Stimulated activated CD8-positive, alpha-beta memory T cell treated with anti-CD3 and anti-CD28 coated beads, Interleukin-7, amount 100 ng/mL, for 4 hours (primary cell): ENCODE results near the gene TRIM13.
A peak's percentile ranks its signal among the peaks of the same experiment; 100 is the strongest.
"Not testable (repeated sequence)": the region's sequence is repeated elsewhere in the genome, so short reads cannot be mapped to it uniquely, and the experiment has no call there.

ENCODE experiments used
- DNase-seq, 2 donors: peaks; one replicate each; pipeline ENCODE4 v3.0.0-alpha.2; 2020; ENCODE audit warnings: low read depth in 2 of 2

Gene TRIM13

GRCh38 chr13:49996951-49997895, at the start of gene TRIM13:
TSS of gene TRIM13 (plus strand) at chr13:49997042. CDS start at chr13:50011941, 14,899 bp downstream.
- peak; percentile 64 to 71 for DNase-seq

DNA sequence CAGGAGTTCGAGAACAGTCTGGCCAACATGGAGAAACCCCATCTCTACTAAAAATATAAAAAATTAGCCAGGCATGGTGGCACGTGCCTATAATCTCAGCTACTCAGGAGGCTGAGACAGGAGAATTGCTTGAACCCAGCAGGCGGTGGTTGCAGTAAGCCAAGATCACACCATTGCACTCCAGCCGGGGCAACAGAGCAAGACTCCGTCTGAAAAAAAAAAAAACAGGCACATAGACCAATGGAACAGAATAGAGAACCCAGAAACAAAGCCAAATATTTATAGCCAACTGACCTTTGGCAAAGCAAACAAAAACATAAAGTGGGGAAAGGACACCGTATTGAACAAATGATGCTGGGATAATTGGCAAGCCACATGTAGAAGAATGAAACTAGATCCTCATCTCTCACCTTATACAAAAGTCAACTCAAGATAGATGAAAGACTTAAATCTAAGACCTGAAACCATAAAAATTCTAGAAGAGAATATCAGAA, 48.0 kb upstream of the TRIM13 start:
- DNase-seq = not testable (repeated sequence)

DNA sequence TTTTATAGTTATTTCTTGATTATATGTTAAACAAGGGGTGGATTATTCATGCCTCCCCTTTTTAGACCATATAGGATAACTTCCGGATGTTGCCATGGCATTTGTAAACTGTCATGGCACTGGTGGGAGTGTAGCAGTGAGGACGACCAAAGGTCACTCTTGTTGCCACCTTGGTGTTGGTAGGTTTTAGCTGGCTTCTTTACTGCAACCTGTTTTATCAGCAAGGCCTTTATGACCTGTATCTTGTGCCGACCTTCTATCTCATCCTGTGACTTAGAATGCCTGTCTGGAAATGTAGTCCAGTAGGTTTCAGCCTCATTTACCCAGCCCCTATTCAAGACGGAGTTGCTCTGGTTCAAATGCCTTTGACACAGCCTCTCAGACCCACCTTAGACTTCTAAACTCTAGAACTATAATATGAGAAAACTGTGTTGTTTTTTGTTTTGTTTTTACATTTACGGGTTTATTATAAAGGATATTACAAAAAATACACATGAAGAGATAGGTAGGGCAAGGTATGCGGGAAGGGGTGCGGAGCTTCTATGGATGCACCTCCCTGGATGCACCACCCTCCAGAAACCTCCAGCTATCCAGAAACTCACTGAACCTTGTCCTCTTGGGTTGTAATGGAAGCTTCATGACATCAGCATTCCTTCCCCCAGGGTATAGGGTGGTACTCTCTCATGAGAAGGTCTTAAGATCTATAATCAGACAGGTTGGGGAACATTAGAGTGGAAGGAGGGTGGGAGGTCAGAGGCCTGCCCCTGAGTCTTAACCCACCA, 44.9 kb upstream of the TRIM13 start:
- no peak for DNase-seq

DNA sequence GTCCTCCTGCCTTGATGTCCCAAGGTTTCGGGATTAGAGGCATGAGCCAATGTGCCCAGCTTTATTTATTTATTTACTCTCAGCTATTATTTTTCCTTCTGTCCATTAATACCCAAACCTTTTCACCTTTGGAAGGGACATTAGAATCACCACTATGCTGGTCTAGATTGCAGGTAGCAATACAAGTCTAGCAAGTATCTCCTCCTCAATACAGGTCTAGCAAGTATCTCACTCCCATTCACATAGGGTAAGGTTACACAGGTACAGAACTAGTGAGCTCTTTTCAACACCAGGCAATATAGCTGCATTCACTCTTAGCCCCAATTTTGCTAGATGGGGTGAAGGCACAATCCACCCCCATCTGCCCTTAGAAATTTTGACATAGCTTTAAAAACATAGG, 43.3 kb upstream of the TRIM13 start:
- no peak for DNase-seq

DNA sequence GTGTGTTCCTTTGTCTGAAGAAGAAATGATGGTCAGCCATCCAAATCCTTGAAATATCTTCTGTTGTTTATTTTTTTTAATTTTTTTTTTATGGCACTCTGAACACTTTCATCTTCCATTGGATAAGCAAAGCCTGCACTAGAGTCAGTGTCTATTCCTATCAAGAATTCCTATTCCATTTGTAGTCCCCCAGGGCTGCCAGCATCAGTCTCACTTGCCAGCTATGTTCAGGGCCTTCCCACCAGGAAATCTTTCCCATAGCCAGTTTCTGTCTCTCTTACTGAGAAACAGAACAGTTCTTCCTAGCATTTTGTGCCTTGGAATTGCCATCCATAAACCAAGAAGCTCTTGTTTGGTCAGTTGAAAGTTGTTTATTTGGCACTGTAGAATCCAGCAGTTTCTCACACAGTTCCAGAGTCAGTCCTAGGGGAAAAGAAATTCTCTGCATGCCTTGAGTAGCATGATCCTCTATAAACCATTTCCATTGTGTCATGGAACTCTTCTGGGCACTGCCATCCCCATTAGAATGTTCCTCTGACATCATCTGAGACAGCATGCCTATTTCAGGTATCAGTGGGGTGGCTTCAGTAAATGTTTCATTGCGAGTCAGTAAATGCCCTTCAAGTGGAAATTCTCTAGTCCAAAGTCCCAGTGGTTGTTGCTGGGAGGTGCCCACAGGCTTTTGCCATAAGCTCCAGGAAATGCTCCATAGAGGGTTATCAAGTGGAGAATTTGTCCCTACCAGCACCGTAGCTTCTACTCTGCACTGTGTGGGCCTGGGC, 42.0 kb upstream of the TRIM13 start:
- DNase-seq = no peak

- DNase-seq = no peak
Measured at GRCh38 chr13:49956131-49956530, 40.7 kb upstream of the TRIM13 start.

DNA sequence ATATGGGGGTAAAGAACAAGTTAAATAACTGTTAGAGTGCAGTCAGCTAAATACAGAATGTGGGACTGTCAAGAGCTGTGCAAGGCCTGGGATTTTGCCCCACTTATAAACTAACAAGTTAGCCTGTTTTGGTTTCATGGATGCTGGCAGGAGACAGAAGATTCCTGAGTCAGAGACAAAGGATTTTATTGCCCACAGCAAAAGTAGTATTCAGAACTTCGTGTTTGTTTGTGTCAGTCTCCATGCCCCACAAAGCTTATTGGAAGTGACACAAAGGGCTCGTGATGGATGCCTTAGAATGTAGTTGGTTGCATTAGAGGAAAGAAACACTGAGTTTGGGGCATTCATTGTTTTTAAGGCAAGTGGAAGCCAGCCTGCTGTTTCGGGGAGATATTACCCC, 38.5 kb upstream of the TRIM13 start:
- DNase-seq = no peak

GRCh38 chr13:49967456-49967855, 29.4 kb upstream of the TRIM13 start:
- DNase-seq = no peak

DNA sequence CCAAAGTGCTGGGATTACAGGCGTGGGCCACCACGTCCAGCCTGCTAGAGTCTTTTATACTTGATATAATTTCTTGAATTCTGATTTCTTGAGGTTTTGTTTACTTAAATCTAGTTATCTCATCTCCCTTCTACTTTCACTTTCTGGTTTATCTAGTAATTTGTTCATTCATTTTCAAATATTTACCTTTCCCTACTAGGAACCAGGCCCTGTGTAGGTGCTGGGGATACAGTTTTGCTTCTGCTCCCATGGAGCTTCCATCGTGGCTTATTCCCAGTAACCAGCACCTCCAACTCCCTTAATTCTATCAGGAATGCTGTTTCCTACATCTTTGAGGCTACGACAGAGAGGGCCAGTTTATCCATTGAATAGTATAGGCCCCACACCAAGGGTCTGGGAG, 24.1 kb upstream of the TRIM13 start:
- no peak for DNase-seq

- DNase-seq = no peak
Measured at GRCh38 chr13:49975826-49976225, 21.0 kb upstream of the TRIM13 start.

DNA sequence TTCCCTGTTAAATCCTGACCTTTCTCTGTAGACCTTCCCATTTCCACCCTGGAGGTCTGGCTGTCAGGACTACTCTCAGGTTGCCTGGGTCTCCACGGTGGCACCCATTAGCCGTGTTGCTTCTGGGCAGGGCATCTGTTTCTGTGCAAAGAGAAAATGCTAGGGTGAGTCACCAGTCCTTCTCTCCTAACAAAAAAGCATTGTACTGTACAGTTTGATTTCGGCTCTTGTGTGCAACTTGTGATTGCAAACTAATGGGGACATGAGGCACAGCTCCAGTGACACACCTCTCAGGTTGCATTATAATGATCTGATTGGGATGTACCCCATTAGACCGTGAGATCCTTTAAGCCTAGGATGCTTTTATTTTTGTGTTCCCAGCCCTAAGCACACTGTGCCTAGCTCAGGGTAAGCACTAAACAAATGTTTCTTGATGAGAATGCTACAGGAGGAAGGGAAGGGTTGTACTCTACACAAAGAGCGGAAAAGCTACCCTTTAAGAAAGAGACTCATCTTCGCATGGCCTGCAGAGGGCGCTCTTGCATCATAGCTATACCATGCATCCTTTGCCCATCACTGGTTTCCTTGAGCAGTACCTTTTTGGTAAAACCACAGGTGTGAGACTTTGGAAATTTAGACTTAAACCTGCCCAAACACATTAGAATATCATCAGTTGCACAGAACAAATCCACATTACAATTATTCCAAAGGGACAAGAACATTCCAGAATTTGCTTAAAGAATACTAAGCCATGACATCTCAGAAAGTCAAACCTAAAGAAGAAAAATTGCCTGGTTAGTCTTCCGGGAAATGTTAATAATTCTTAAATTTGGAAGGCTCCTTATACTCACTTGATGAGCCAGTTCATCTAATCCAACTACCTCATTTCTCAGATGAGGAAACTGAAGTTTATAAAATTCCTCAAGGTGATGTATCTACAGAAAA, 20.3 kb upstream of the TRIM13 start:
- DNase-seq = peak; percentile 55 to 59

GRCh38 chr13:49977992-49978391, 18.9 kb upstream of the TRIM13 start:
- DNase-seq = no peak

DNA sequence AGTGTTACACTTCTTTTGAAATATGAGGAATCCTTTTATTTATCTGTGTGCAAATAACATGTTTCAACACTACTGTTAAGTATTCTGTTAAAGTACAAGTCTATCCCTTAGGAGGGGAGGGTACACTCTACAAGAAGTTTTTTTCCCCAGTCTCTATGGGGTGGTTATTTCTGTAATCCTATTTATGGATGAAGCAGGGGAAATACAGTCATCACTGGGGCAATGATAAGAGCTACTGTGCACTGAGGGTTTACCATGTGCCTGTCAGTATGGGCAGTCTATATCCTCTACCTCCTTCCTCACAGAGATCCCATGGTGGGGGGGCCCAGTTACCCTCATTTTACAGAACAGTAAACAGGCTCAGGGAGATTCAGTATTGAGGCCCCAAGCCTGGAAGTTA, 16.6 kb upstream of the TRIM13 start:
- DNase-seq = no peak

DNA sequence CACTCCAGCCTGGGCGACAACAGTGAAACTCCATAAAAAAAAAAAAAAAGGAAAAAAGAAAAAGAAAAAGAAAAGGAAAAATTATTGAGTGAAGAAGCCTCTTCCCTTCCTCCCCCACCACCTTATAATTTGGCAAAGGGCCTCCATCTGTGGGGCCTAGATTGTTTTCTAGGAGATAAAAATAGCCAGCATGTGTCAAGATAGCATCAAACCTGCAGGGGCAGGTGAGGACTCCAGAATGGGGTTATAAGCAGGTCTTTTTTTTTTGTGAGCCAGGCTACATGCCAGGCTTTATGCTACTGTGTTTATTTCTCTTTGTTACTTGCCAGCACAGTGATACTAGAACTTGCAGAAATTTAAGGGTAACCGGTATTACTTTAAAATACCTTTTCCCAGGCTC, 11.7 kb upstream of the TRIM13 start:
- DNase-seq = no peak

GRCh38 chr13:49986471-49986870, 10.4 kb upstream of the TRIM13 start:
- DNase-seq = no peak

DNA sequence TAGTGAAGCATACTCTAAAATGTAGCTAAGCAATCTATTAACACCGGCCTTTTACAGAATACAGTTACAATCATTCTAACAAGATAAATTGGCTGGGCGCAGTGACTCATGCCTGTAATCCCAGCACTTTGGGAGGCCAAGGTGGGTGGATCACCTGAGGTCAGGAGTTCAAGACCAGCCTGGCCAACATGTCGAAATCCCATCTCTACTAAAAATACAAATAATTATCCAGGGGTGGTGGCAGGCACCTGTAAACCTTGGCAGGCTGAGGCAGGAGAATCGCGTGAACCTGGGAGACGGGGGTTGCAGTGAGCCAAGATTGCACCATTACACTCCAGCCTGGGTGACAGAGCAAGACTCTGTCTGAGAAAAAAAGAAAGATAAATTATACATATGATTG, 6.2 kb upstream of the TRIM13 start:
- not testable (repeated sequence) for DNase-seq

DNA sequence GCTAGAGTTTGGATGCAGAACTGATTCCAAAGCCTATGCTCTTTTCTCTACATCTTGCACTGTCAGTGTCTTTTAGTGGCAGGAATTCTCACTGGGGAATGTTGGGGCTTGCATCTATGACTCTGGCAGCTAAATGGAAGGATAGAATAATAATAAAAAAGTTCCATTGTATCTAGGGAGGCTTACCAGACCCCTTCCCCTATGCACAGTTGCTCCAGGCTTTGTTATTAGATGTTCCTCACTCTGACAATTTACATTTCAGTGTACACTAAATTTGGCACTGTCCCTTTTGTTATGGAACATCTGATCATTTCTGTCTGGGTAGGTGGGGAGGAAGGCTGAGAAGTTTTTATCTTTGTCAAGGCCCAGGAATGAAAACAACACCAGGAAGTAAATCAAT, 3.7 kb upstream of the TRIM13 start:
- DNase-seq = no peak

DNA sequence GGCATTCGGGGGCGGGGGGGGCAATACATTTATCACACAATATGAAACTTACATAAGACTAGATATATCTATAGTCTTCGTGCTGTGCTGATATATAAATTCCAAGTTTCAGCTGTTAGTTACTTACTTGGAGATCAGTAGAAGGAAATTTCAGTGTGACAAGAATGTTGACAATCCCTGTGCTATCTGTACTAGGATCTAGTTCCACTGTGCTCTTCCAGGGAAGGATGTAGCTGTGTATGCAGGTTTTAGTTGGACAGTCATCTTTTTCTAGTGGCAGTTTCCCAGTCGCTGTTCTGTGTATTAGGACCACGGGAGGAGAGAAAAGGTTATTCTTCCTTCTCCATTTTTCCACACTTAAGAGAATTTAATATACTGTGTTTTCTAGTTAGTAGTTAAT, 3.2 kb upstream of the TRIM13 start:
- DNase-seq = no peak

DNA sequence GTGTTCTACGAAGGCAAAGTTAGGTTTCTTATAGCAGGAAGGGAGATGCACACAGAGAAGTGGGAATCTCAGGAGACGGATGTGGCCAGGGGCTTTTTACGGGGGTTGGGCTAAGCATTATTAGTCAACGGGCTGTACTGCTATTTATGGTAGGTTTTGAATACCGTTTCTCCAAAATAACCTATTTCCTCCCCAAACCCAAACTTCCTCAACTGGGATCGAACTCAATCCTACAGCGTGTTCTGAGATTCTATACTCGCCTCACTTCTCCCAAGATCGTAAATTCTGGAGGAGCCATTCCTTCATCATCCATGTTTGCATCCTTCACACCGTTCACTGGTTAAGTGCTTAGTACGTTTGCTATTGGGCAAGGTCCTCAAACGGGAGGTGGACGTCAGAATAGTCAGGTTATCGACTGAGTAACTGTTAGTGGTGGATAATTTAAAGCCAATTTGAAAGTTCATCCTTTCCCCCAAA, 1.2 kb upstream of the TRIM13 start:
- no peak for DNase-seq

DNA sequence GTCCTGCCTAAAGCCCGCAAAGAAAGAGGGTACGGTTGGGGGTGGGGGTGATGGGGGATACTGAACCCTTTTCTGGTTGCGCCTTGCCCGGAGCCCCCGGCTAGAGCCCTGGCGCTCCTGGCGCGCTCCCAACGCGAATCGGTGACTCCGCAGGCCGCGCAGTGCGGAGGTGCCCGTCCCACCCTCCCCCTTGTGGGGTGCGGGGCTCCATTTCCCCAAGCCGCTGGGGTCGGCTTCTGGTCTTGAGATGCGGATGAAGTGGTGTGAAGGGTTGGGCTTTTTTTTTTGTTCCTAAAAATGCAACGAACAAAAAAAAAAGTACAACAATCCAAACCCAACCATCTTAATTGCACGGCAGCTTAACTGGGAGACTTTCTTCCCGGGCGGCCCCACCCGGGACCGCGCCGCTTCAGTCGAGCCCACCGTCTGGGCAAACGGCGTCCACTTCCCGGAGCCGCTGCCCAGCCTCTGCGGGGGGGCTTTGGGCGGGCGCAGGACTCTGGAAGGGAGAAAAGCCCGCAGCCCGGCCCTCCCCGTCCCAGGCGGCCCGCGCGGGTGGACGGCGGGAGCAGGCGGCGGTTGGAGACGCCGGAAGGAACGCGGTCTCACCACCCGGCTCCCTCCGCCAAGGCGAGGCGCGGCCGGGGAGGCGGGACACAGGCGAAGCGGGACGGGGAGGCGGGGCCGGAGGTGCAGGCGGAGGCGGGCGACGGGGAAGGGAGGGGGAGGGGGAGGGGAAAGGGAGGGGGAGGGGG, 504 bp upstream of the TRIM13 start:
- DNase-seq = peak; percentile 71 to 83
